ENCODE measurements around the gene PRKAG2. TPM values are rescaled to one million over a fixed set of nuclear protein-coding genes. Genes with fewer than 3 reads are reported as not detected.

The PRKAG2 gene
- total RNA-seq, 1 donor from 2014 or later: 35.4 TPM

GRCh38 chr7:151904270-151904669, 27.4 kb upstream of the PRKAG2 start:
- ATAC-seq: no peak
- TF ChIP-seq CTCF (IDR thresholded peaks at IDR 0.05): no peak
- Histone ChIP-seq H3K9me3 (no peaks in the 10 kb centered on the region), H3K36me3 (no peaks in the 10 kb centered on the region), H3K4me3 (no peak overlapping the region), H3K27ac (no peak overlapping the region), H3K4me1 (no peaks in the 10 kb centered on the region), H3K27me3 (ENCODE audit: low read depth) (no peaks in the 10 kb centered on the region)
- DNase-seq: no peak
- intact Hi-C loops (cut with DNase I): no loop called here

GRCh38 chr7:151903249-151904032, 26.5 kb upstream of the PRKAG2 start:
- Histone ChIP-seq H3K9me3 (no peaks in the 10 kb centered on the region), H3K36me3 (no peaks in the 10 kb centered on the region), H3K27ac (no peak overlapping the region), H3K4me3 (no peak overlapping the region), H3K4me1 (no peaks in the 10 kb centered on the region), H3K27me3 (ENCODE audit: low read depth) (no peaks in the 10 kb centered on the region)
- DNase-seq (no peak), ATAC-seq (no peak)
- intact Hi-C loops (cut with DNase I): no loop called here
- no peak for TF ChIP-seq CTCF (IDR thresholded peaks at IDR 0.05)

- Histone ChIP-seq H3K9me3 (no peaks in the 10 kb centered on the region), H3K27ac (no peak overlapping the region), H3K4me1 (no peaks in the 10 kb centered on the region), H3K36me3 (no peaks in the 10 kb centered on the region), H3K27me3 (ENCODE audit: low read depth) (no peaks in the 10 kb centered on the region), H3K4me3 (no peak overlapping the region)
- intact Hi-C loops (cut with DNase I): no loop called here
- DNase-seq (no peak), ATAC-seq (no peak)
- no peak for TF ChIP-seq CTCF (IDR thresholded peaks at IDR 0.05)
Observed at GRCh38 chr7:151902311-151902710, 25.4 kb upstream of the PRKAG2 start.

GRCh38 chr7:151901828-151902227, 24.9 kb upstream of the PRKAG2 start:
- H3K27me3 ChIP-seq (ENCODE audit: low read depth): no peaks in the 10 kb centered on the region
- H3K27ac ChIP-seq: no peak overlapping the region
- no peak for ATAC-seq
- intact Hi-C loops (cut with DNase I): no loop called here
- TF ChIP-seq CTCF (IDR thresholded peaks at IDR 0.05): no peak
- no peak for DNase-seq
- H3K4me1 ChIP-seq: no peaks in the 10 kb centered on the region
- H3K9me3 ChIP-seq: no peaks in the 10 kb centered on the region
- no peak overlapping the region for H3K4me3 ChIP-seq
- no peaks in the 10 kb centered on the region for H3K36me3 ChIP-seq

GRCh38 chr7:151900986-151901621, 24.2 kb upstream of the PRKAG2 start:
- Histone ChIP-seq H3K4me3 (no peak overlapping the region), H3K36me3 (no peaks in the 10 kb centered on the region), H3K27ac (no peak overlapping the region), H3K27me3 (ENCODE audit: low read depth) (no peaks in the 10 kb centered on the region), H3K9me3 (no peaks in the 10 kb centered on the region), H3K4me1 (no peaks in the 10 kb centered on the region)
- ATAC-seq (peak in 1 of 2 donors; percentile 48), DNase-seq (no peak)
- intact Hi-C loops (cut with DNase I): no loop called here
- no peak for TF ChIP-seq CTCF (IDR thresholded peaks at IDR 0.05)

All from lower lobe of right lung (tissue), 2 donors.